Transverse colon (tissue), 3 donors: ENCODE measurements around the gene AKAP9.

ENCODE experiments used
- CTCF ChIP-seq, 5 experiments: fragments of 200-600 bp in 3 of 5; fragments of 450-650 bp in 2 of 5; sonication (generic) in 3 of 5; IDR thresholded peaks; 1 replicate in 2 of 5; 2 replicates in 3 of 5; pipeline ENCODE4 v1.5.1; 2016 to 2017; ENCODE audit warnings: antibody characterized with exemption in 5 of 5, inconsistent platforms in 3 of 5, mild to moderate bottlenecking in 2 of 5, moderate library complexity in 1 of 5
- EP300 ChIP-seq: sonication (generic); formaldehyde crosslinking; IDR thresholded peaks from one replicate; pipeline ENCODE4 v1.6.1; 2017; ENCODE audit warnings: antibody characterized with exemption, low read depth

GRCh38 chr7:92075455-92076158 is 134.9 kb downstream of the AKAP9 start:
- TF ChIP-seq EP300 (no peak), CTCF (IDR thresholded peaks at IDR 0.05) (no peak)
